ENCODE data around the gene HDAC4. TPM values are rescaled to one million over a fixed set of nuclear protein-coding genes. Genes with fewer than 3 reads are reported as not detected.

The HDAC4 gene
- total and polyA plus RNA-seq, 2 experiments from 2014 or later = 9.3 to 10.8 TPM

DNA sequence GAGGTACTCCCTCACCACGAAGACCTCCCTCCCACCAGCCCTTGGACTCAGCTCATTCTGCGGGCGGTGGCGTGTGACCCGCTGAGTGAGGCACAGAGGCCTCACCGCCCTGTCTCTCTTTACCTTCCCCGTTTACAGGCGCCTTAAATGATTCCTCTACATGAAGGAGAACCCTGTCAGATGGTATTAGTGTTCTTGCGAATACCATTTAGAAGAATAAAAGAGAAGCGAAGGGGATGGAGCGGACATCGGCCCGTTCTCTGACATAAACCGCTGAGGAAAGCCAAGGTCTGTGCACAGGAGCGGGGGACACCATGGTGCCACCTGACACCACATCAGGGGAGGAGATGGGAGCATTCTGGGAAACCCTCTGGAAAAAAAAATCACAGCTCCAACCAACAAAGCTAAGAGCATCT lies 179.8 kb downstream of the HDAC4 start:
- TF ChIP-seq EZH2 (IDR thresholded peaks at IDR 0.05; ENCODE audit: borderline replicate concordance) (no peak), EZH2phosphoT487 (IDR thresholded peaks at IDR 0.05; ENCODE audit: low read depth, severe bottlenecking, unreplicated experiment) (no peak)
- TF ChIP-seq, protein P1, sequence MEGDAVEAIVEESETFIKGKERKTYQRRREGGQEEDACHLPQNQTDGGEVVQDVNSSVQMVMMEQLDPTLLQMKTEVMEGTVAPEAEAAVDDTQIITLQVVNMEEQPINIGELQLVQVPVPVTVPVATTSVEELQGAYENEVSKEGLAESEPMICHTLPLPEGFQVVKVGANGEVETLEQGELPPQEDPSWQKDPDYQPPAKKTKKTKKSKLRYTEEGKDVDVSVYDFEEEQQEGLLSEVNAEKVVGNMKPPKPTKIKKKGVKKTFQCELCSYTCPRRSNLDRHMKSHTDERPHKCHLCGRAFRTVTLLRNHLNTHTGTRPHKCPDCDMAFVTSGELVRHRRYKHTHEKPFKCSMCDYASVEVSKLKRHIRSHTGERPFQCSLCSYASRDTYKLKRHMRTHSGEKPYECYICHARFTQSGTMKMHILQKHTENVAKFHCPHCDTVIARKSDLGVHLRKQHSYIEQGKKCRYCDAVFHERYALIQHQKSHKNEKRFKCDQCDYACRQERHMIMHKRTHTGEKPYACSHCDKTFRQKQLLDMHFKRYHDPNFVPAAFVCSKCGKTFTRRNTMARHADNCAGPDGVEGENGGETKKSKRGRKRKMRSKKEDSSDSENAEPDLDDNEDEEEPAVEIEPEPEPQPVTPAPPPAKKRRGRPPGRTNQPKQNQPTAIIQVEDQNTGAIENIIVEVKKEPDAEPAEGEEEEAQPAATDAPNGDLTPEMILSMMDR (IDR thresholded peaks at IDR 0.05; ENCODE audit: poor library complexity) = no peak
- H3K79me2 ChIP-seq = peaks cover 66% of the 10 kb centered on the region
- no peak overlapping the region for H3K4me2 ChIP-seq
- H3K4me1 ChIP-seq (ENCODE audit: insufficient read depth) = peaks cover 49% of the 10 kb centered on the region
- no peak overlapping the region for H2AFZ ChIP-seq
- H3K27me3 ChIP-seq = no peaks in the 10 kb centered on the region
- H3K9me2 ChIP-seq (replicated peaks; ENCODE audit: insufficient read depth) = no peaks in the 10 kb centered on the region
- 98% methylated on average over 15 of the region's 15 CpGs for WGBS (ENCODE audit: low lambda C conversion rate, missing lambda C conversion rate)
- H3K9me3 ChIP-seq (ENCODE audit: low read depth) = no peaks in the 10 kb centered on the region
- DNase-seq (ENCODE audit: low spot score) = no peak
- peak overlapping the region; percentile 91 for H3K27ac ChIP-seq
- peaks cover 4% of the 10 kb centered on the region for H4K20me1 ChIP-seq (ENCODE audit: insufficient read depth, poor library complexity, severe bottlenecking)
- H3K36me3 ChIP-seq (replicated peaks; ENCODE audit: insufficient read depth, low read depth) = no peaks in the 10 kb centered on the region
- no peak overlapping the region for H3K4me3 ChIP-seq

DNA sequence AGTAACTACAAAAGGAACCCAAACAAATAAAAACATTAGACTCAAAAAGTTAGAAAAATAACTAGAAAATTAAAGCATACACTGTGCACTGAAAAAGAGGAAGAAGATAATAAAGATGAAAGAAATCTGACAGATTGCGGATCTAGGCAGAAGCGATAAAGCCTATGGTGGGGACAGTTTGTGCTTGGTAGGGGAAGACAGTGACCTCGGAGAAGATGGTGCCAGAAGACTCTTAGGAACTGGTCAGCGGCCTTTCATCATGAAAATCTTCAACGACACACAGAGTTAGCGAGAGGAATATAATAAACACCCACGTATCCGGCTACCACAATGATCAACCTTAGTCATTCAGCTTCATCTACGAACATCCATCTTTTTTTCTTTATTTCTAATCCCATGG lies 180.5 kb downstream of the HDAC4 start:
- no peaks in the 10 kb centered on the region for H3K9me2 ChIP-seq (replicated peaks; ENCODE audit: insufficient read depth)
- peaks cover 4% of the 10 kb centered on the region for H4K20me1 ChIP-seq (ENCODE audit: insufficient read depth, poor library complexity, severe bottlenecking)
- H3K4me1 ChIP-seq (ENCODE audit: insufficient read depth) = peaks cover 43% of the 10 kb centered on the region
- H3K27ac ChIP-seq = peak overlapping the region; percentile 91
- H3K9me3 ChIP-seq (ENCODE audit: low read depth) = no peaks in the 10 kb centered on the region
- H3K36me3 ChIP-seq (replicated peaks; ENCODE audit: insufficient read depth, low read depth) = no peaks in the 10 kb centered on the region
- no peak for DNase-seq (ENCODE audit: low spot score)
- no peak overlapping the region for H2AFZ ChIP-seq
- H3K4me2 ChIP-seq = no peak overlapping the region
- 97% methylated on average over 9 of the region's 9 CpGs for WGBS (ENCODE audit: low lambda C conversion rate, missing lambda C conversion rate)
- no peak for TF ChIP-seq EZH2phosphoT487 (IDR thresholded peaks at IDR 0.05; ENCODE audit: low read depth, severe bottlenecking, unreplicated experiment)
- TF ChIP-seq, protein P1 (IDR thresholded peaks at IDR 0.05; ENCODE audit: poor library complexity) = no peak
- no peak for TF ChIP-seq EZH2 (IDR thresholded peaks at IDR 0.05; ENCODE audit: borderline replicate concordance)
- H3K79me2 ChIP-seq = peaks cover 72% of the 10 kb centered on the region
- H3K4me3 ChIP-seq = no peak overlapping the region
- no peaks in the 10 kb centered on the region for H3K27me3 ChIP-seq

DNA sequence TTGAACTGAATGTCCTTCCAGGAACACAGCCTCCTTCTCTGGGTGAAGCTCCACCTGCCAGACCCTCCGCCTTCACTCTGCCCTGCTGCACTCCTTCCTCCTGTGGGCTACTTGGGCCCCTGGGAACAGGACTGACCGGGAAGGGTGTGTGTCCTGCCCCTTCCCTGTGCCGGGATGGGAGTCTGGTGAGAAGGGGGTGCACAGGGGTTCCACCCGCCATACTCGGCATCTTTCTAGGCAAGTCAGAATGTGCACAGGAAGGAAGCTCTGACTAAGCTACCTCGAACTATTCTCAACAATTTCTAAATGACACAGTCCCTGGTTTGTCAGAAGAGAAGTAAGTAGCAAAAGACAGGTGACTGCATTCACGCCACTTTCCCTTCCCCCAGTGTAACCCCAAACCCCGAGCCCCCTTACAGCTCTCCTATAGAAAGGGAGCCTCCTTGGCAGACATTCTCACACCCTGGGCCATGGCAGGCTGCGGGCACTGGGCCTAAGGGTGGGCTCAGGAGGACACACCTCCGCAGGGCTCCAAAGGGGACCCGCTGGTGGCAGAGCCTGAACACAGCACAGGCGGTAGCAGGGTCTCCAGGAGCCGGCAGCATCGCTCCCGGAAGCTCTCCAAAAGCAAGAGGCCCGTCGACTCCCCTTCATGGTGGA lies 184.1 kb downstream of the HDAC4 start:
- H3K27me3 ChIP-seq = no peaks in the 10 kb centered on the region
- H3K4me3 ChIP-seq = no peak overlapping the region
- DNase-seq (ENCODE audit: low spot score) = no peak
- no peaks in the 10 kb centered on the region for H3K36me3 ChIP-seq (replicated peaks; ENCODE audit: insufficient read depth, low read depth)
- H3K79me2 ChIP-seq = peaks cover 86% of the 10 kb centered on the region
- H4K20me1 ChIP-seq (ENCODE audit: insufficient read depth, poor library complexity, severe bottlenecking) = peaks cover 4% of the 10 kb centered on the region
- H3K4me2 ChIP-seq = no peak overlapping the region
- H3K4me1 ChIP-seq (ENCODE audit: insufficient read depth) = peaks cover 11% of the 10 kb centered on the region
- no peak overlapping the region for H2AFZ ChIP-seq
- WGBS (ENCODE audit: low lambda C conversion rate, missing lambda C conversion rate) = 91% methylated on average over 17 of the region's 17 CpGs
- H3K9me3 ChIP-seq (ENCODE audit: low read depth) = no peaks in the 10 kb centered on the region
- H3K27ac ChIP-seq = no peak overlapping the region
- H3K9me2 ChIP-seq (replicated peaks; ENCODE audit: insufficient read depth) = no peaks in the 10 kb centered on the region
- TF ChIP-seq EZH2 (IDR thresholded peaks at IDR 0.05; ENCODE audit: borderline replicate concordance) = no peak
- TF ChIP-seq EZH2phosphoT487 (IDR thresholded peaks at IDR 0.05; ENCODE audit: low read depth, severe bottlenecking, unreplicated experiment) = no peak
- TF ChIP-seq, protein P1 (IDR thresholded peaks at IDR 0.05; ENCODE audit: poor library complexity) = no peak
